Activated naive CD4-positive, alpha-beta T cell (primary cell): Measurements from ENCODE around the gene ABHD17A.

ENCODE experiments used
- DNase-seq, 4 experiments: peaks; one replicate each; lab custom pipeline; 2025; lab: John Stamatoyannopoulos, UW

The ABHD17A gene

DNA sequence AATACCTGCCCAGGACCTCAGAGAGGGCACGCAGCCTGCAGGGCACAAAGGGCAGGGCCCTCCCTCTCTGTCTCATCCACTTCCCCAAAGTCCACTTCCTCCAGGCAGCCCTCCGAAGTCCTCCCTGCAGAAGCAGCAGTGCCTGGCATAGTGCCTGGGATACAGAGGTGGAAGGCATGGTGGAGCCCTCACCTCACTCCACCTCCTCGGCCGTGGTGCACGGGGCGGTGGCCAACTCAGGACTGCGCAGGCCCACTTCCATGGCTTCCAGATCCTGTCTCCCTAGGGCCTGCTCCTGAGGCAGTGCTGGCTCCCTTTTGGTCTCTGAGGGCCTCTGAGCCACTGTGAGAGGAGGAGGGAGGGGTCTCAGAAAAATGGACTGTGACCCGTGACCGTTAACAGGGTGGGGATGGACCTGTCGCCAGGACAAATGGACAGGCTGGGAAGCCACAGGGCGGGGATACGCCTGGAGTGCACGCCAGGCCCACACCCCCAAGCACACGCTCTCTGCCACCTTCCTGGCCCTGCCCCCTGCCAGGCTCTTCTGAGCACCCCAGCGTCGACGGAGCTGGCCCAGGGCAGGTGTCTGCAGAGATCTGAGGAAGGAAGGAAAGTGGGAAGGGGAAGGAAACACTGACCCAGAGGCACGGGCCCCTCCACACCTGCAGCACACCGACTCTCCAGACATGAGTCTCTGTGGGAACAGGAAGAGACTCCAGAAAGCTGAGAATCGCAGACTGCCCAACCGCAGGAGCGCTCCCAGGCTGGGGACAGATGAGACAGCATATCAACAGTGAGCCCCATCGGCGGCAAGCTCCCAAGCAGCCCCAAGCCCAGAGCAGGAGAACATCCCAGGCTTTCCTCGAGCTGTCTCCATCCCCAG, 45.4 kb downstream of the ABHD17A start:
- no peak for DNase-seq

DNA sequence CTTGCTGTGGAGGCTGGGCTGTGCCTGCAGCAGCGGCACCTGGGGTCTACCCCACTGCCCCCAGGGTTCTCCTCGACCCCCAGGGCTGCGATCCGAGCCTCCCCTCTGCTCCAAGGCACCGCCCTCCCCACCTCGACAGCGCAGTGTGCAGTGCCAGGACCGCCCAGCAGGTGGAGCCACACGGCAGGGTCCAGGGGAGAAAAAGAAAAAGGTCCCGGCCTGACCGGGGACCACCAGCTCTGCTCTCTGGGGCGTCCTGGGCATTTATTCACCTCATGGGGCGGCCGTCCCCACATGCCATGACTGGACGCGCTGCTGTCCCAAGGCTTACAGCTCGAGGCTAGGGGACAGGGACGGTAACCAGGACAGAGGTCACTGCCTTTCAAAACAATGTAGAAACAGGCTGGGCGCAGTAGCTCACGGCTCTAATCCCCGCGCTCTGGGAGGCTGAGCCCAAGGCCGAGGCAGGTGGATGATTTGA, 47.6 kb downstream of the ABHD17A start:
- DNase-seq: peak; percentile 33 to 55 (median 50)

DNA sequence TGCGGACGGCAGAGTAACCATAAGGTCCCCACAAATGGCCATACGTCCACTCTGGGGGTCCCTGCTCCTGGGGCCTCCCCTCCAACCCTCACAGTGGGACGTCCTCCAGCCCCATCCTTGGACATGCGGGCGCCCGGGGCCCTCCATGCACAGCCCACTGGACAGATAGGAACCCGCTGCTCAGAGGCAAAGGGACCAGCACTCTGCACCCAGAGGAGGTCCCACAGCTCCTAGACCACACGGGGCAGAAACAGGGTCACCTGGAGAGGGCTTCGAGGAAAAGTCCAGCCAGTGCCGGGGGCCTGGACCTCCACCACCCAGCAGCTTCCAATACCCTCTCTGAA, 48.1 kb downstream of the ABHD17A start:
- DNase-seq: no peak

DNA sequence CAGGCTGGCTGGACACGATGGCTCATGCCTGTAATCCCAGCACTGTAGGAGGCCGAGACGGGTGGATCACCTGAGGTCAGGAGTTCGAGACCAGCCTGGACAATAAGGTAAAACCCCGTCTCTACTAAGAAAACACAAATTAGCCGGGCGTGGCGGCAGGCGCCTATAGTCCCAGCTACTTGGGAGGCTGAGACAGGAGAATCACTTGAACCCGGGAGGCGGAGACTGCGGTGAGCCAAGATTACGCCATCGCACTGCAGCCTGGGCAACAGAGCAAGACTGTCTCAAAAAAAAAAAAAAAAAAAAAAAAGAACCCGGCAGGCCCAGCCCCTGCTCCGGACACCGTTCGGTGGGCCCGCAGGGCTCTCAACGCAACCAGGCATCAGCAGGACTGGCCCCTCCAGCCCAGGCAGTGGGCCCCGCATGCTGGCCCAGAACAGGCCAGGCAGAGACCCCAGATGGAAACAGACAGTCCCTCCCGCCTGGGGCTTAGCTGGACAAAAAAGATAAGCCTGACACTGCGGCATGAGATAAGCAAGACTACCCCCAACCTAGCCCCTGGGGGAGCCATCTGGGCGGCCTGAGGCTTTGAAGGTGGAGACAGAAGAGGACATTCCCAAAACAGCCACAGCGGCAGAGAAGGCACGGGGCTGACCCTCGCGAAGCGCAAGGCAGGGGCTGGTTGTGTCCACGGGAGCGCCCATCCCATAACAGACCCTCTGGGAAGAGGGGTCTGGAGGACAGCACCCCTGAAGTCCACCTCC, 48.7 kb downstream of the ABHD17A start:
- DNase-seq: no peak

DNA sequence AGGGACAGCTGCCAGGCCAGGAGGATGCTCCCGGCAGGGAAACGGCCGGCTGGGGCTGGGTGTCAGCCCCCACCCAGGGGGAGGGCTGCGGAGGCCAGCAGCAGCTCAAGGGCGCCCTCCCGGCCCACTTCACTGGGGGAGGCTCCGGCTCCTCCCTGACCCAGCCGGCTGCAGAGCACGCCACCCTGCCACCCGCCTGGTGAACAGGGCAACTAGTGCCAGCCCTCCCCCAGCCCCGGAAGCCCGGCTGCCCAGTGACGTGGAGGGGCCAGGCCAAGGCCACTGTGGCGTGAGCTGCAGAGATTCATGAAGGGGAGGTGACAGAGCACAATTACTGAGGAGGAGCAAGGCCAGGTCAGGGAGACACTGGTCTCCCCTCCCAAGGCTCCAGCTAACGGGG, 51.8 kb downstream of the ABHD17A start:
- no peak for DNase-seq

DNA sequence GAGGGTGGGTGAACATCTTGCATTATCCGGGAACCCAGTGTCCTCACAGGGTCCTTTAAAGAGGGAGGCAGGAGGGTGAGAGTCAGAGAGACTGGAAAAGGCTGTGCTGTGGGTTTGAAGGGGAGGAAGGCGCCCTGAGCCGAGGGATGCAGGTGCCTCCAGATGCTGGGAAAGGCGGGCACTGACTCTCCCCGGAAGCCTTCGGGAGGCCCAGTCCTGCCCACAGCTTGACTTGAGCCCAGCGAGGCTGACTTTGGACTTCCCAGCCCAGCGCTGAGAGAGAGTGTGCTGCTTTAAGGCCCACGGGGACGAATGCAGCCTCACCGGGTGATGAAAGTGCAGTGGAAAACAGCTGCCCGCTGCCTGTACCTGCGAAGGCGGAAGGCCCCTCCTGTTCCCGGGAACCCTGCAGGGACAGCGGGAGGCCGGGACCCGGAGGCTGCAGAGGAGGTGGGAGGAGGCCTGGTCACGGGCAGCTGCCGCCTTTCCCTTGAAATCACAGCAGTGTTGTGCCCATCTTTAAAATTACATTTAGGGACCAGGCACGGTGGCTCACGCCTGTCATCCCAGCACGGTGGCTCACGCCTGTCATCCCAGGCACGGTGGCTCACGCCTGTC, 53.1 kb downstream of the ABHD17A start:
- no peak for DNase-seq

DNA sequence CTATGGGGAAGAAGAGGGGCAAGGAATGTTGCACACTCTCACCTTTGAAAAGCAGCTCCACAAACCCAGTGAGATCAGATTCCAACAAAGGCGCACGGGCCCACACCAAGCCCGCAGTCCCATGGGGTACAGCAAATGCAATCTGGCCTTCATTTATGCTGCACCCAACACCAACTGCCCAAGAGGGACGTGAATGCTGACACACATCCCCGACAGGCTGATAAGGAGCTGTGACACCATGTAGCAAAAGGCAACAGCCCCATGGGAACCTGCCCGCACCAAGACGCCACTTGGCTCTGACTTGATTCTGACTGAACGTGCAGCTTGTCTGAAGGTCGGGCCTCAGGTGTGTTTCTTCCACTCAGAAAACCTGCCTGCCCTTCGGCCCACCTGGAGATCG, 54.3 kb downstream of the ABHD17A start:
- DNase-seq: no peak

DNA sequence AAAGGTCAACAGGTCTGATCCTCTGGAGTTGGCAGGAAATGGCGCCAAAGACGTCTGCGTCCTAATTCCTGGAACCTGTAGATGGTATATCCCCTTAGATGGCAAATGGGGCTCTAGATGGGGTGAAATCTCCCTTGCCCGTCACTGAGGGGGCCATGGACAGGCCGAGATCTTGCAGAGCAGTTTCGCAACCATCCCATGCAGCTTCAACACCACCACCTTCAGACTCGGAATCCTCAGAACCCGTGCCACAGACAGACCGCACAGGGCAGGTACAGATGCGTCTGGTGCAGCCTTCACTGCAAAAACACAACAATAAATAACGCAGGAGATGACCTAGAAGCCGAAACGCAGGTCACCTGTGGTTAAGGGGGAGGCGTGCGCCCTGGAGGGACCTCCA, 54.7 kb downstream of the ABHD17A start:
- DNase-seq: no peak

DNA sequence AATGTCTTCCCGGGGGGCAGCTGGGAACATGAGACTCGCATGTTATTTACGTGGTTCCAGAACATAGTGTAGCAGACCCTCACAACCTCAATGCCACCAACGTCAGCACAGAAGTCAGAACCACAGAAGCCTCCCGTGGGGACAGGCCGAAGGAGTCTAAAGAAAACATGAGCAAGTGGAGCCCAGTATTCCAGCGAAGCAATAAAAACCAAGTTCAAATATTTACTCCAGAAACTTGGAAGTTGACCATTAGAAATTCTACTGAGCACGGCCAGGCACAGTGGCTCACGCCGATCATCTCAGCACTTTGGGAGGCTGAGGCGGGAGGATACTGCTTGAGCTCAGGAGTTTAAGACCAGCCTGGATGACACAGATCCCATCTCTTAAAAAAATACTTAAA, 55.3 kb downstream of the ABHD17A start:
- DNase-seq: no peak

DNA sequence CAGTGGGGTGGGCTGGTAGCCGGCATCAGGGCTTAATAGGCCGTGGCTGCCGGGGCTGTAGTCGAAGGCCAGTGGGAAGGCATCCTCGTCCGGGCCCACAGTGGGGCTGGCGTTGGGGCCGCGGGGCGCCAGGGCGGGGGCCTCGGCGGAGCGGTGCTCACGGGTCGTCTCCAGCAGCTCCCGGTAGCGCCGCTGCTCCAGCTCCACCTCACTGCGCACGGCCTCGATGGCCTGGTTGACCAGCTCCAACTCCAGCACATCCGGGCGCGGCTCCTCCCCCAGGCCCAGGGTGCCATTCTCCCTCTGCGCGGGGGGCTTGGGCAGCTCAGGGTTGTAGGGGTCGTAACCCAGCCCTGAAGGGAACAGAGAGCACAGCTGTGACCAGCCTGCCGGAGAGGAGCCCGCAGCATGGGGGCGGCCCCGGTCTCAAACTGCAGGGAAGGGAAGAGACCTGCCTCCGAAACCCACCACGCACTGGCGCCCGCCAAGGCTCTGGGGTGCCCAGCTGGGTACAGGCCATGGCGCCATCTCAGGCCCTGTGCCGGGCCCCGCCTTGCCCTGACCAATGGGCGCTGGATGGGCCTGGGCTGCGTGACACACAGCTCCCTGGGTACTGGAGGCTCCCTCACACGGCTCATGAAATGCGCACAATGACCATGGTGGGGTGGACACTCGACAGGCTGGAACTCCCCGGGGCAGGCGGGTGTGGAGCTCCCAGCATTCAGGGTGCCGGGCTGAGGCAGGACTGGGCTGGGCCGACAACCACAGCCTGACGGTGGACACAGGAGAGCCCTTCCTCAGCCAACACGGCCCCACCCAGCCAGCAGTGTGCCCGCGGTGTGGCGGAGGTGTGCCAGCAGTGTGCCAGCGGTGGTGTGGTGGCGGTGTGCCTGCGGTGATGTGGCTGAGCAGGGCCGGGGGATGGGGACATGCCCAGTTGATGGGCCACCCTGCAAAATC, 56.7 kb downstream of the ABHD17A start:
- no peak for DNase-seq

DNA sequence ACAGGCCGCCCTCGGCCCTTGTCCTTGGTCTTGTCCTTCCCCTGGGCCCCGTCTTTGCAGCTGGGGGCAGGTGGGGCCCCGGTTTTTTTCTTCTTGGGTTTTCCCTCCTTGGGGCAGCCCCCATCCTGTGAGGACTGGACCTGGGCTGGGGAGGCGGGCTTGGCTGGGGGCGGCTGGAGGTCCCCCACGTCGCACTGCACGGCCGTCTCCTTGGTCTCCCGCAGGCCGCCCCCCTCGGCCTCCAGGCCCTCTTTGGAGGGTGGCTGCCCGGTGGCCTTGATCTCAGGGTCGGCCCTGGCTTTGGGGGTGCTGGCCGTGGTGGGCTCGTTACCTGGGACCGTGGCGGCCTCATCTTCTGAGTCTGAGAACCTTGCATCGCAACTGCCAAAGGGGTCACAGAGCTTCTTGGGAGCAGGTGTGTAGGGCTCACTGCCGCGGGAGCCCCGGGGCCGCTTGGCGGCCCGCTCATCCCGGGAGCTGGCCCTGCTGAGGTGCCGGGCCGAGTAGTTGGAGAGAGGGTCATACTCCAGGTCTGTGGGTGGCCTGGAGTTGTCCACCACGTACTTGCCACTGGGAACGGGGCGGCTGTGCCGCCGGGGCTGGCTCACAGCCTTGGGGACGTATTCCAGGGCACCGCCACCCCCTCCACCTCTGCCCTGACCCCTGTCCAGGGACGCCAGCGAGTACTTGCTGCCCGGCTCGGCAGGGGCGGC, 57.6 kb downstream of the ABHD17A start:
- DNase-seq: no peak
